ENCODE results near the gene C1QTNF6. TPM values are rescaled to one million over a fixed set of nuclear protein-coding genes. Genes with fewer than 3 reads are reported as not detected.

Gene C1QTNF6
- total and polyA plus RNA-seq, 10 of the 15 experiments (the other 5 are each of a cell fraction or from before 2014, with no cell fraction given) = 0.16 to 4.1 (median 1.3) TPM

DNA sequence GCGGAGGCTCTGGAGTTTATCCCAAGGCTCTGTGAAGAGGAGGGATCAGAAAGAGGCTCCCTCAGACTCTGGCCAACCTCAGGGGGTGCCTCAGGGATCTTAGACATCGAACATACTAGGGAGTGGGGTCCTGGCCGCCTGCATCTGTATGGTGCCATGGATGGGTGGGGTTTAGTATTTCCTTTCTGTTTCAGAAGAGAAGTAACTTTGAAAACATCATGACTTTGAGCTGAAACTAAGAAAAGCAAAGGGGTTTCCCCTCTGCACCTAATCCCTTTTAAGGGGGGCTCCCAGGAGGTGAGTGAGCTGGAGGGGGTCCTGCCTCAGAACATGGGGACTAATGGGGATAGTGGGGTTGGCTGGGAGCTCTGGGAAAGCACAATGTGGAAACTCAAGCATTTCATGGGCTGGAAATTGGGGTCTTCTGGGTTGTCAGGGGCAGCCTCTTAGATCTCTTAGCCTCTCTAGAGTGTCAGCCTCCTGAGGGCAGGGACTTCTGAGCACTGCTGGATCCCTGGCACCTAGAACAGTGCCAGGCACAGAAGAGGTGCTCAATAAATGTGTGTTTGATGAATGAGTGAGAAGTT lies 36.0 kb upstream of the C1QTNF6 start (continued):
- TF ChIP-seq, protein P1, sequence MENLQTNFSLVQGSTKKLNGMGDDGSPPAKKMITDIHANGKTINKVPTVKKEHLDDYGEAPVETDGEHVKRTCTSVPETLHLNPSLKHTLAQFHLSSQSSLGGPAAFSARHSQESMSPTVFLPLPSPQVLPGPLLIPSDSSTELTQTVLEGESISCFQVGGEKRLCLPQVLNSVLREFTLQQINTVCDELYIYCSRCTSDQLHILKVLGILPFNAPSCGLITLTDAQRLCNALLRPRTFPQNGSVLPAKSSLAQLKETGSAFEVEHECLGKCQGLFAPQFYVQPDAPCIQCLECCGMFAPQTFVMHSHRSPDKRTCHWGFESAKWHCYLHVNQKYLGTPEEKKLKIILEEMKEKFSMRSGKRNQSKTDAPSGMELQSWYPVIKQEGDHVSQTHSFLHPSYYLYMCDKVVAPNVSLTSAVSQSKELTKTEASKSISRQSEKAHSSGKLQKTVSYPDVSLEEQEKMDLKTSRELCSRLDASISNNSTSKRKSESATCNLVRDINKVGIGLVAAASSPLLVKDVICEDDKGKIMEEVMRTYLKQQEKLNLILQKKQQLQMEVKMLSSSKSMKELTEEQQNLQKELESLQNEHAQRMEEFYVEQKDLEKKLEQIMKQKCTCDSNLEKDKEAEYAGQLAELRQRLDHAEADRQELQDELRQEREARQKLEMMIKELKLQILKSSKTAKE (IDR thresholded peaks at IDR 0.05; ENCODE audit: low read depth, poor library complexity, severe bottlenecking) = no peak
- no peak for TF ChIP-seq ZZZ3 (IDR thresholded peaks at IDR 0.05; ENCODE audit: control insufficient read depth, insufficient read length, low read depth)
- TF ChIP-seq MEF2A (IDR thresholded peaks at IDR 0.05; ENCODE audit: insufficient read depth, low read depth, low read length) = no peak
- TF ChIP-seq CBFB (IDR thresholded peaks at IDR 0.05; ENCODE audit: low read depth) = no peak
- no peak for TF ChIP-seq HSF1 (IDR thresholded peaks at IDR 0.05; ENCODE audit: low read depth, low read length)
- TF ChIP-seq ZNF207 (IDR thresholded peaks at IDR 0.05; ENCODE audit: borderline replicate concordance) = no peak
- TF ChIP-seq SMARCA5 (IDR thresholded peaks at IDR 0.05) = no peak

All from GM12878 (cell line).